HL-60 (cell line): ENCODE measurements around the gene POLE4.

ENCODE experiments used
- DNase-seq, 2 experiments: peaks; one replicate each; pipeline ENCODE4 v3.0.0-alpha.2; 2010 to 2020; ENCODE audit warnings: low read depth in 1 of 2, low spot score in 1 of 2
- H3K27ac ChIP-seq: fragments of 250-450 bp; sonication (Bioruptor Pico); replicated peaks from 2 replicates; pipeline ENCODE4 v1.5.1; 2020; ENCODE audit warnings: mild to moderate bottlenecking, moderate library complexity
- H3K27me3 ChIP-seq: fragments of 250-450 bp; sonication (Bioruptor Pico); 2 replicates; pipeline ENCODE4 v1.5.1; 2021; ENCODE audit warnings: mild to moderate bottlenecking, moderate library complexity; ENCODE audit not compliant: insufficient read depth, poor library complexity, severe bottlenecking
- H3K4me3 ChIP-seq: replicated peaks from 2 replicates; pipeline ENCODE4 v1.5.1; 2011; ENCODE audit warnings: mild to moderate bottlenecking, control low read depth, low read length; ENCODE audit not compliant: insufficient read depth
- GABPA ChIP-seq: IDR thresholded peaks from 2 replicates; pipeline ENCODE4 v1.6.1; 2012; ENCODE audit warnings: low read depth
- POLR2AphosphoS5 ChIP-seq: IDR thresholded peaks from 2 replicates; pipeline ENCODE4 v1.6.1; 2012; ENCODE audit warnings: low read depth
- SPI1 ChIP-seq: IDR thresholded peaks from 2 replicates; pipeline ENCODE4 v1.6.1; 2012; ENCODE audit warnings: low read depth, mild to moderate bottlenecking, borderline replicate concordance
- TF ChIP-seq, protein P1 (sequence below): IDR thresholded peaks from one replicate; pipeline ENCODE4 v1.5.1; 2011; ENCODE audit warnings: low read length, control low read depth, inconsistent platforms; ENCODE audit not compliant: insufficient read depth
- TF ChIP-seq, protein P2 (sequence below): IDR thresholded peaks from 2 replicates; pipeline ENCODE4 v1.6.1; 2012; ENCODE audit warnings: low read depth; ENCODE audit not compliant: insufficient replicate concordance

Gene POLE4

DNA sequence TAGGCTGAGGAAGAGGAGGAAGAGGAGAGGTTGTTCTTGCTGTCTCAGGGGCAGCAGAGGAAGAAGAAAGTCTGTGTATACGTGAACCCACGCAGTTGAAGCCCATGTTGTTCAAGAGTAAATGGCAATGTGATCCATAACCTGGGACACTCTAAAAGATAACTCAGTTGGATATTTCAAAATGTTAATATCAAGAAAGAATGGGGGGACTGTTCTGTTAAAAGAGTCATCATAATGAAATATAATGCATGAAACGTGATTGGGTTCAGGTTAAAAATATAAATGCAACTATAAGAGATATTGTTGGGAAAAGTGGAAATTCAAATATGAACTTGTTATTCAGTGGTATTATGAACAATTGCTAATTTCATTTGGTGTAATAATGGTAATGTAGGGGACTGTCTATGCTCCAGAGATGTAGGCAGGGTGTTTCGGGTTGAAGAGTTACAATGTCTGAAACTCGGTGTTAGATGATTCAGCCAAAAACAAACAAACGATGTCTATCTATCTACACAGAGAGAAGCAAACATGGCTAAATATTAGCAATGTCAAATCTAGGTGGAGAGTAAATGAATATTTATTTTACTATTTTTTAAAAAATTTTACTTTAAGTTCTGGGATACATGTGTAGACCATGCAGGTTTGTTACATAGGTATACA is 21.1 kb upstream of the POLE4 start:
- H3K27me3 ChIP-seq = no peaks in the 10 kb centered on the region
- no peak for TF ChIP-seq SPI1
- TF ChIP-seq, protein P1, sequence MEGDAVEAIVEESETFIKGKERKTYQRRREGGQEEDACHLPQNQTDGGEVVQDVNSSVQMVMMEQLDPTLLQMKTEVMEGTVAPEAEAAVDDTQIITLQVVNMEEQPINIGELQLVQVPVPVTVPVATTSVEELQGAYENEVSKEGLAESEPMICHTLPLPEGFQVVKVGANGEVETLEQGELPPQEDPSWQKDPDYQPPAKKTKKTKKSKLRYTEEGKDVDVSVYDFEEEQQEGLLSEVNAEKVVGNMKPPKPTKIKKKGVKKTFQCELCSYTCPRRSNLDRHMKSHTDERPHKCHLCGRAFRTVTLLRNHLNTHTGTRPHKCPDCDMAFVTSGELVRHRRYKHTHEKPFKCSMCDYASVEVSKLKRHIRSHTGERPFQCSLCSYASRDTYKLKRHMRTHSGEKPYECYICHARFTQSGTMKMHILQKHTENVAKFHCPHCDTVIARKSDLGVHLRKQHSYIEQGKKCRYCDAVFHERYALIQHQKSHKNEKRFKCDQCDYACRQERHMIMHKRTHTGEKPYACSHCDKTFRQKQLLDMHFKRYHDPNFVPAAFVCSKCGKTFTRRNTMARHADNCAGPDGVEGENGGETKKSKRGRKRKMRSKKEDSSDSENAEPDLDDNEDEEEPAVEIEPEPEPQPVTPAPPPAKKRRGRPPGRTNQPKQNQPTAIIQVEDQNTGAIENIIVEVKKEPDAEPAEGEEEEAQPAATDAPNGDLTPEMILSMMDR = no peak
- TF ChIP-seq, protein P2, sequence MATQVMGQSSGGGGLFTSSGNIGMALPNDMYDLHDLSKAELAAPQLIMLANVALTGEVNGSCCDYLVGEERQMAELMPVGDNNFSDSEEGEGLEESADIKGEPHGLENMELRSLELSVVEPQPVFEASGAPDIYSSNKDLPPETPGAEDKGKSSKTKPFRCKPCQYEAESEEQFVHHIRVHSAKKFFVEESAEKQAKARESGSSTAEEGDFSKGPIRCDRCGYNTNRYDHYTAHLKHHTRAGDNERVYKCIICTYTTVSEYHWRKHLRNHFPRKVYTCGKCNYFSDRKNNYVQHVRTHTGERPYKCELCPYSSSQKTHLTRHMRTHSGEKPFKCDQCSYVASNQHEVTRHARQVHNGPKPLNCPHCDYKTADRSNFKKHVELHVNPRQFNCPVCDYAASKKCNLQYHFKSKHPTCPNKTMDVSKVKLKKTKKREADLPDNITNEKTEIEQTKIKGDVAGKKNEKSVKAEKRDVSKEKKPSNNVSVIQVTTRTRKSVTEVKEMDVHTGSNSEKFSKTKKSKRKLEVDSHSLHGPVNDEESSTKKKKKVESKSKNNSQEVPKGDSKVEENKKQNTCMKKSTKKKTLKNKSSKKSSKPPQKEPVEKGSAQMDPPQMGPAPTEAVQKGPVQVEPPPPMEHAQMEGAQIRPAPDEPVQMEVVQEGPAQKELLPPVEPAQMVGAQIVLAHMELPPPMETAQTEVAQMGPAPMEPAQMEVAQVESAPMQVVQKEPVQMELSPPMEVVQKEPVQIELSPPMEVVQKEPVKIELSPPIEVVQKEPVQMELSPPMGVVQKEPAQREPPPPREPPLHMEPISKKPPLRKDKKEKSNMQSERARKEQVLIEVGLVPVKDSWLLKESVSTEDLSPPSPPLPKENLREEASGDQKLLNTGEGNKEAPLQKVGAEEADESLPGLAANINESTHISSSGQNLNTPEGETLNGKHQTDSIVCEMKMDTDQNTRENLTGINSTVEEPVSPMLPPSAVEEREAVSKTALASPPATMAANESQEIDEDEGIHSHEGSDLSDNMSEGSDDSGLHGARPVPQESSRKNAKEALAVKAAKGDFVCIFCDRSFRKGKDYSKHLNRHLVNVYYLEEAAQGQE = no peak
- TF ChIP-seq POLR2AphosphoS5 = no peak
- TF ChIP-seq GABPA = no peak
- no peak for DNase-seq
- H3K4me3 ChIP-seq = no peak overlapping the region
- H3K27ac ChIP-seq = no peak overlapping the region

DNA sequence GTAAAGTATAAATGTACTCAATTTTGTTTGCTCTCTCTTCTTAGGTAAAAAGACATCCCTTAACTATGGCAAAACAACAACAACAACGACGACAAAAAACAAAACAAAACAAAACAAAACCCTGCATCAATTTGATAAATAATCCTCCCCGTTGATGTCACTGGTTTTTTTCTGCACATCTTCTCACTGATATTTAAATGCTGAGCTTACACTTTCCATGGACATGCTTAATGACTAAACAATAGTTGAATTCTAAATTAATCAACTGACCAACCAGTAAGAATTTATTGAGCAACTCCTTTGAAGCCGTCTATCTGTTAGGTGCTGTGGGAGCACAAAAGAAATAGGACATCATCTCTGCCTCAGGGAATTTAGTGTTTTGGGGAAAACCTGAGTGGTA is 20.2 kb upstream of the POLE4 start:
- H3K27me3 ChIP-seq = peaks cover 2% of the 10 kb centered on the region
- no peak for DNase-seq
- H3K27ac ChIP-seq = no peak overlapping the region
- H3K4me3 ChIP-seq = no peak overlapping the region
- no peak for TF ChIP-seq SPI1

DNA sequence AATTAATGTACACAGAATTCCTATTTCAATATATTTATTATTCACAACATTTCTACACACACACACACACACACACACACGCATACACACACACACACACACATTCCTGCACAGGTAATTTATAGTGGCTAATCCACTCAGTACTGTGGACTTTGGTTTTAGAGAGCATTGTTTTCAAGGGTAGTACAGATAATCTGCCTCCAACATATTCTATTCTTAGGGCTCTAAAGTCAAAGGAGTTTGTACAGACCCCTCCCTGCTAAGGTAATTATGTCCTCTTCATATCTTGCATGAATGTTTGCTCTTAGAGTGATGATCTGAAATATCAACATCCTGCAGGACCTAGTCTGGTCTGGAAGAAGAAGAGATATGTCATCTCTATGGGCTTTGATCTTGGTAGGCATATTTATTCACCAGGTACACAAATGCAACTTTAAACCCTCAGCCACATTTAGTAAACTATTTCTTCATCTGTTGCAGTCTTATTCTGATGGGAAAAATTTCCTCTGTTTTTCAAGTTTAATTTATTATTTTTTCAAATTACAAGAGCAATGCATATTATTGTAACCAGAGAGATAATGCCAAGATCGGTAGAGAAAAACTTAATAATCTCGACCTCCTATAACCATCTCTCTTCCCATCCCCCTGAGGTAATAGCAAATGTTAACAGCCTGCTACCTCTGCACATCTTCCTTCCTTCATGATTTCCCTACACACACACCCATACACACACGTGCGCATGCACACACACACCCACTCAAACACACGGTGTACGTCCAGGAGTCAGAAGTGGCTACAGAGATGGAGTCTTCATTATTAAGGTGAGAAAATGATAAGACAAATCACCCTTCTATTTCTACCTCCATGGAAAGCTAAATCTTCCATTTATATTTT is 18.3 kb upstream of the POLE4 start:
- DNase-seq = no peak
- Histone ChIP-seq H3K4me3 (no peak overlapping the region), H3K27ac (no peak overlapping the region), H3K27me3 (peaks cover 2% of the 10 kb centered on the region)
- TF ChIP-seq, protein P1 = no peak
- TF ChIP-seq GABPA (no peak), POLR2AphosphoS5 (no peak), SPI1 (no peak)
- TF ChIP-seq, protein P2 = no peak

DNA sequence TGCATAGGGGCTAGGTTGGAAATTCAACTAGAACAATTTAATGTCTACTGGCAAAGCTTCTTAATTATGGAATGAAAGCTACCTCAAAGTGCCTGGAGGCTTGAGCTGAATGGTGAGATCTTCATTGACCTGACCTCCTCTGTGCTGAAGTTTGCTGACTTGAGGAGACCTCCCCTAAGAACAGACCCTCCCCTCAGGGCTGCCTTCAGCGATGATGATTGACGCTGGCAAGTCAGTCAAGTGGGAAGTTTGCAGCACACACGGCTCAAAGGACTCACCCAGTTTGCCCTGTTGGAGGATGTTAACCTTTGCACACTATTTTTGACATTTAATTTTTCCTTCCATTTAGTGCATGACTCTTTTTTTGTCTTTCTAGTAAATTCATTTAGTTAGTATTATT is 17.2 kb upstream of the POLE4 start:
- no peak overlapping the region for H3K27ac ChIP-seq
- H3K27me3 ChIP-seq = peaks cover 2% of the 10 kb centered on the region
- no peak for DNase-seq
- no peak overlapping the region for H3K4me3 ChIP-seq
- TF ChIP-seq SPI1 (no peak), GABPA (no peak), POLR2AphosphoS5 (no peak)
- TF ChIP-seq, protein P2 = no peak
- TF ChIP-seq, protein P1 = no peak
